Measurements from ENCODE around the gene POGZ. TPM values are rescaled to one million over a fixed set of nuclear protein-coding genes. Genes with fewer than 3 reads are reported as not detected.

POGZ gene
- total and polyA plus RNA-seq, 2 of the 13 experiments (the other 11 are each of a cell fraction or from before 2014, with no cell fraction given), result 15.3 to 45.6 TPM

DNA sequence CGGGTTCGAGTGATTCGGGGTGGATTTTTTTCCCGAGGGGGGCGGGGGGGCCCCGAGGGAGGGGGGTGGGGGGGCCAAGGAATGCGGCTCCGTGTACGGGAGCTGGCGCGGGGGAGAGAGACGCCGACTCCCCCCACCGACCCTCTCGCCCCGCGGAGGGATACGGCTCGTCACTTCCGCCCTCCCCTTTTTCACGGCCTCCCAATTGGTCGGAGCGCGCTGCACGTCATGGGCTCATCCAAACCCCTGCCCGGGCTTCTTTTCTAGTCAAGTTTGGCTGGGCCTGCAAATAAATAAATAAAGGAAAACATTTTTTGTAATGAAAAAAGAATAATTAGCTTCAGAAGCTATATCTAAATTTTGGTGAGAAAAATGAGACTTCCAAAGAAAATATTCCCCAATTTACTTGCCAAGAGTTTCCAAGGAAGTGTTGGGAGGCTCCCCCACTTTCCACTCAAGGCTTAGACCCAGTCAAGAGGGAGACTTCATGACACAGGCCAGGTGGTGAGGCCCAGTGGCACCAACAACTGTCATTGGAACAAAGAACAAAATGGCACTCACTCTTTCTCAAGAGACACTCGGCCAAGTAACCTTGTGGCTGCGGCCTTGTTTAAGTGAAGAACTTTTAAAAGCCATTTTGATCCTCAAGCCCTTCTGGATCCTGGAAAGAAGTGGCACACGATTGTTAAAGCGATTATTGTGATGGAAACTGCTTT, at the start of gene POGZ (continued):
- no peak for TF ChIP-seq HNF1B (CRISPR knock-in tag; IDR thresholded peaks at IDR 0.05)
- TF ChIP-seq, protein P1, sequence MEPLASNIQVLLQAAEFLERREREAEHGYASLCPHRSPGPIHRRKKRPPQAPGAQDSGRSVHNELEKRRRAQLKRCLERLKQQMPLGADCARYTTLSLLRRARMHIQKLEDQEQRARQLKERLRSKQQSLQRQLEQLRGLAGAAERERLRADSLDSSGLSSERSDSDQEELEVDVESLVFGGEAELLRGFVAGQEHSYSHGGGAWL (CRISPR knock-in tag; IDR thresholded peaks at IDR 0.05), result no peak
- TF ChIP-seq GATAD2A (CRISPR knock-in tag; IDR thresholded peaks at IDR 0.05), result peak; percentile 33; the same call in 1 of the 2 replicates
- no peak for TF ChIP-seq SP1 (IDR thresholded peaks at IDR 0.05)
- TF ChIP-seq SP1 (CRISPR knock-in tag; IDR thresholded peaks at IDR 0.05), result peak; percentile 74
- no peak for TF ChIP-seq ZNF768 (CRISPR knock-in tag; IDR thresholded peaks at IDR 0.05)
- TF ChIP-seq, protein P2, sequence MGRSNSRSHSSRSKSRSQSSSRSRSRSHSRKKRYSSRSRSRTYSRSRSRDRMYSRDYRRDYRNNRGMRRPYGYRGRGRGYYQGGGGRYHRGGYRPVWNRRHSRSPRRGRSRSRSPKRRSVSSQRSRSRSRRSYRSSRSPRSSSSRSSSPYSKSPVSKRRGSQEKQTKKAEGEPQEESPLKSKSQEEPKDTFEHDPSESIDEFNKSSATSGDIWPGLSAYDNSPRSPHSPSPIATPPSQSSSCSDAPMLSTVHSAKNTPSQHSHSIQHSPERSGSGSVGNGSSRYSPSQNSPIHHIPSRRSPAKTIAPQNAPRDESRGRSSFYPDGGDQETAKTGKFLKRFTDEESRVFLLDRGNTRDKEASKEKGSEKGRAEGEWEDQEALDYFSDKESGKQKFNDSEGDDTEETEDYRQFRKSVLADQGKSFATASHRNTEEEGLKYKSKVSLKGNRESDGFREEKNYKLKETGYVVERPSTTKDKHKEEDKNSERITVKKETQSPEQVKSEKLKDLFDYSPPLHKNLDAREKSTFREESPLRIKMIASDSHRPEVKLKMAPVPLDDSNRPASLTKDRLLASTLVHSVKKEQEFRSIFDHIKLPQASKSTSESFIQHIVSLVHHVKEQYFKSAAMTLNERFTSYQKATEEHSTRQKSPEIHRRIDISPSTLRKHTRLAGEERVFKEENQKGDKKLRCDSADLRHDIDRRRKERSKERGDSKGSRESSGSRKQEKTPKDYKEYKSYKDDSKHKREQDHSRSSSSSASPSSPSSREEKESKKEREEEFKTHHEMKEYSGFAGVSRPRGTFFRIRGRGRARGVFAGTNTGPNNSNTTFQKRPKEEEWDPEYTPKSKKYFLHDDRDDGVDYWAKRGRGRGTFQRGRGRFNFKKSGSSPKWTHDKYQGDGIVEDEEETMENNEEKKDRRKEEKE (IDR thresholded peaks at IDR 0.05), result no peak
- TF ChIP-seq ZKSCAN1 (IDR thresholded peaks at IDR 0.05; ENCODE audit: low read length), result no peak
- TF ChIP-seq, protein P3, sequence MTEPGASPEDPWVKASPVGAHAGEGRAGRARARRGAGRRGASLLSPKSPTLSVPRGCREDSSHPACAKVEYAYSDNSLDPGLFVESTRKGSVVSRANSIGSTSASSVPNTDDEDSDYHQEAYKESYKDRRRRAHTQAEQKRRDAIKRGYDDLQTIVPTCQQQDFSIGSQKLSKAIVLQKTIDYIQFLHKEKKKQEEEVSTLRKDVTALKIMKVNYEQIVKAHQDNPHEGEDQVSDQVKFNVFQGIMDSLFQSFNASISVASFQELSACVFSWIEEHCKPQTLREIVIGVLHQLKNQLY (CRISPR knock-in tag; IDR thresholded peaks at IDR 0.05), result no peak
- TF ChIP-seq ATAD3A (CRISPR knock-in tag; IDR thresholded peaks at IDR 0.05), result no peak
- TF ChIP-seq, protein P4, sequence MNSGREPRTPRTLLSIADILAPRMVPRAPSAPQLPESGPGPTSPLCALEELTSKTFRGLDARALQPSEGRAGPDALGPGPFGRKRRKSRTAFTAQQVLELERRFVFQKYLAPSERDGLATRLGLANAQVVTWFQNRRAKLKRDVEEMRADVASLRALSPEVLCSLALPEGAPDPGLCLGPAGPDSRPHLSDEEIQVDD (CRISPR knock-in tag; IDR thresholded peaks at IDR 0.05; ENCODE audit: borderline replicate concordance), result no peak
- no peak for TF ChIP-seq THAP8 (CRISPR knock-in tag; IDR thresholded peaks at IDR 0.05; ENCODE audit: borderline replicate concordance)
- no peak for TF ChIP-seq BORCS8-MEF2B (CRISPR knock-in tag; IDR thresholded peaks at IDR 0.05)
- TF ChIP-seq SOX5 (CRISPR knock-in tag; IDR thresholded peaks at IDR 0.05; ENCODE audit: borderline replicate concordance), result no peak; the same call in 1 of the 2 replicates
- TF ChIP-seq, protein P5, sequence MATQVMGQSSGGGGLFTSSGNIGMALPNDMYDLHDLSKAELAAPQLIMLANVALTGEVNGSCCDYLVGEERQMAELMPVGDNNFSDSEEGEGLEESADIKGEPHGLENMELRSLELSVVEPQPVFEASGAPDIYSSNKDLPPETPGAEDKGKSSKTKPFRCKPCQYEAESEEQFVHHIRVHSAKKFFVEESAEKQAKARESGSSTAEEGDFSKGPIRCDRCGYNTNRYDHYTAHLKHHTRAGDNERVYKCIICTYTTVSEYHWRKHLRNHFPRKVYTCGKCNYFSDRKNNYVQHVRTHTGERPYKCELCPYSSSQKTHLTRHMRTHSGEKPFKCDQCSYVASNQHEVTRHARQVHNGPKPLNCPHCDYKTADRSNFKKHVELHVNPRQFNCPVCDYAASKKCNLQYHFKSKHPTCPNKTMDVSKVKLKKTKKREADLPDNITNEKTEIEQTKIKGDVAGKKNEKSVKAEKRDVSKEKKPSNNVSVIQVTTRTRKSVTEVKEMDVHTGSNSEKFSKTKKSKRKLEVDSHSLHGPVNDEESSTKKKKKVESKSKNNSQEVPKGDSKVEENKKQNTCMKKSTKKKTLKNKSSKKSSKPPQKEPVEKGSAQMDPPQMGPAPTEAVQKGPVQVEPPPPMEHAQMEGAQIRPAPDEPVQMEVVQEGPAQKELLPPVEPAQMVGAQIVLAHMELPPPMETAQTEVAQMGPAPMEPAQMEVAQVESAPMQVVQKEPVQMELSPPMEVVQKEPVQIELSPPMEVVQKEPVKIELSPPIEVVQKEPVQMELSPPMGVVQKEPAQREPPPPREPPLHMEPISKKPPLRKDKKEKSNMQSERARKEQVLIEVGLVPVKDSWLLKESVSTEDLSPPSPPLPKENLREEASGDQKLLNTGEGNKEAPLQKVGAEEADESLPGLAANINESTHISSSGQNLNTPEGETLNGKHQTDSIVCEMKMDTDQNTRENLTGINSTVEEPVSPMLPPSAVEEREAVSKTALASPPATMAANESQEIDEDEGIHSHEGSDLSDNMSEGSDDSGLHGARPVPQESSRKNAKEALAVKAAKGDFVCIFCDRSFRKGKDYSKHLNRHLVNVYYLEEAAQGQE (IDR thresholded peaks at IDR 0.05; ENCODE audit: borderline replicate concordance in 1 of 2, low read depth in 1 of 2, low read length in 2 of 2), result no peak
- TF ChIP-seq SMAD1 (CRISPR knock-in tag; IDR thresholded peaks at IDR 0.05; ENCODE audit: borderline replicate concordance, low read depth), result no peak
- TF ChIP-seq TRIM22 (IDR thresholded peaks at IDR 0.05), result no peak
- no peak for TF ChIP-seq RORA (CRISPR knock-in tag; IDR thresholded peaks at IDR 0.05)

Data from HepG2 (cell line).